SK-N-SH (cell line): ENCODE measurements around the gene SDF4.

Source experiments
- CHD2 ChIP-seq: fragments of 150-350 bp; IDR thresholded peaks from 2 replicates; pipeline ENCODE4 v1.6.1; 2018; ENCODE audit warnings: low read length; ENCODE audit not compliant: partially characterized antibody
- EP300 ChIP-seq, 2 experiments: IDR thresholded peaks; 2 replicates each; pipeline versions ENCODE4 v1.4.0 to v1.6.1; 2012; ENCODE audit warnings: borderline replicate concordance in 1 of 2, low read depth in 1 of 2, low read length in 1 of 2
- EZH2phosphoT487 ChIP-seq: fragments of 200-600 bp; sonication (generic); IDR thresholded peaks from 2 replicates; pipeline ENCODE4 v1.6.1; 2017; ENCODE audit warnings: low read depth, mixed run types, mild to moderate bottlenecking, antibody characterized with exemption, moderate library complexity, borderline replicate concordance
- MAX ChIP-seq: IDR thresholded peaks from 2 replicates; pipeline ENCODE4 v1.4.0; 2012; ENCODE audit warnings: low read depth
- POLR2AphosphoS5 ChIP-seq: IDR thresholded peaks from 2 replicates; pipeline ENCODE4 v1.6.1; 2012; ENCODE audit warnings: low read depth, low read length
- RAD21 ChIP-seq: IDR thresholded peaks from 2 replicates; pipeline ENCODE4 v1.6.1; 2012; ENCODE audit warnings: mild to moderate bottlenecking, low read length
- SMC3 ChIP-seq: IDR thresholded peaks from 2 replicates; pipeline ENCODE4 v1.6.1; 2012; ENCODE audit warnings: low read depth, low read length, improper control_type of control experiment
- TEAD4 ChIP-seq: IDR thresholded peaks from 2 replicates; pipeline ENCODE4 v1.4.0; 2012; ENCODE audit warnings: mild to moderate bottlenecking, borderline replicate concordance; ENCODE audit not compliant: insufficient read depth
- TF ChIP-seq, protein P1 (sequence below): IDR thresholded peaks from 2 replicates; pipeline ENCODE4 v1.4.0; 2012; ENCODE audit warnings: low read depth, borderline replicate concordance

DNA sequence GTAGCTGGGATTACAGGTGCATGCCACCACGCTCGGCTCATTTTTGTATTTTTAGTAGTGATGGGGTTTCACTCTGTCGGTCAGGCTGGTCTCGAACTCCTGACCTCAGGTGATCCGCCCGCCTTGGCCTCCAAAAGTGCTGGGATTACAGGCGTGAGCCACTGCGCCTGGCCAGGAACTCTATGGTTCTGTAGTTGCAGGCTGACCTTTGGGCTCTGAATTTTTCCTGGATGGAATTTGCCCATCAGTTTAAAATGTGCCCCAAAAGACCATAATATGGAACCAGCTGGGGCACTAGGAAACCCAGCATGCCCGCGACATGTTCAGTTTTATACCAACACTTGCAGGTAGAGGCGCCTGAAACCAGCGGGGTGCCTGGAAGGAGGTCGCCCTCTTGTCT, 46.8 kb upstream of the SDF4 start:
- TF ChIP-seq CHD2 (no peak), EZH2phosphoT487 (no peak), MAX (no peak), POLR2AphosphoS5 (no peak), EP300 (IDR thresholded peaks at IDR 0.05; ENCODE audit: borderline replicate concordance in 1 of 2, low read depth in 1 of 2, low read length in 1 of 2) (no peak), RAD21 (no peak), TEAD4 (no peak), SMC3 (no peak)
- TF ChIP-seq, protein P1, sequence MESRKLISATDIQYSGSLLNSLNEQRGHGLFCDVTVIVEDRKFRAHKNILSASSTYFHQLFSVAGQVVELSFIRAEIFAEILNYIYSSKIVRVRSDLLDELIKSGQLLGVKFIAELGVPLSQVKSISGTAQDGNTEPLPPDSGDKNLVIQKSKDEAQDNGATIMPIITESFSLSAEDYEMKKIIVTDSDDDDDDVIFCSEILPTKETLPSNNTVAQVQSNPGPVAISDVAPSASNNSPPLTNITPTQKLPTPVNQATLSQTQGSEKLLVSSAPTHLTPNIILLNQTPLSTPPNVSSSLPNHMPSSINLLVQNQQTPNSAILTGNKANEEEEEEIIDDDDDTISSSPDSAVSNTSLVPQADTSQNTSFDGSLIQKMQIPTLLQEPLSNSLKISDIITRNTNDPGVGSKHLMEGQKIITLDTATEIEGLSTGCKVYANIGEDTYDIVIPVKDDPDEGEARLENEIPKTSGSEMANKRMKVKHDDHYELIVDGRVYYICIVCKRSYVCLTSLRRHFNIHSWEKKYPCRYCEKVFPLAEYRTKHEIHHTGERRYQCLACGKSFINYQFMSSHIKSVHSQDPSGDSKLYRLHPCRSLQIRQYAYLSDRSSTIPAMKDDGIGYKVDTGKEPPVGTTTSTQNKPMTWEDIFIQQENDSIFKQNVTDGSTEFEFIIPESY = no peak
